Measurements from ENCODE around the gene GLIPR1. TPM values are rescaled to one million over a fixed set of nuclear protein-coding genes. Genes with fewer than 3 reads are reported as not detected.
A peak's percentile ranks its signal among the peaks of the same experiment; 100 is the strongest.
"Not testable (repeated sequence)": the region's sequence is repeated elsewhere in the genome, so short reads cannot be mapped to it uniquely, and the experiment has no call there.

The GLIPR1 gene
- total and polyA plus RNA-seq, 11 donors = 1.2 to 58.6 (median 7.2) TPM

GRCh38 chr12:75507086-75507485 lies 26.5 kb downstream of the GLIPR1 start:
- Histone ChIP-seq H3K36me3 (peaks cover 0 to 63% (median 57%) of the 10 kb centered on the region in 9 donors), H3K9me3 (no peaks in the 10 kb centered on the region), H3K4me1 (peaks cover 0 to 38% (median 14%) of the 10 kb centered on the region in 12 donors), H3K4me3 (no peak overlapping the region), H3K27ac (no peak overlapping the region), H3K27me3 (no peaks in the 10 kb centered on the region)
- no peak for ATAC-seq
- DNase-seq = no peak
- intact Hi-C loops (cut with DNase I) = loop anchor here in 7 of 10 donors (5.0 to 10.0 kb wide), 3 partner anchors 112 to 175 kb away; partner anchors contain the start of genes CAPS2 (in 6 of the 7), GLIPR1L1 (in 6 of the 7) and GLIPR1L2 (in 2 of the 7)
- 83 to 91% (median 86%) methylated on average over 2 of the region's 2 CpGs for WGBS, 4 donors
- TF ChIP-seq POLR2A (IDR thresholded peaks at IDR 0.05) = no peak
- TF ChIP-seq CTCF (IDR thresholded peaks at IDR 0.05) = no peak

- Histone ChIP-seq H3K4me3 (no peak overlapping the region), H3K9me3 (no peaks in the 10 kb centered on the region), H3K4me1 (peaks cover 0 to 40% (median 14%) of the 10 kb centered on the region in 12 donors), H3K36me3 (peaks cover 0 to 52% (median 46%) of the 10 kb centered on the region in 9 donors), H3K27ac (no peak overlapping the region), H3K27me3 (no peaks in the 10 kb centered on the region)
- intact Hi-C loops (cut with DNase I) = loop anchor here in 7 of 10 donors (5.0 to 10.0 kb wide), 3 partner anchors 113 to 176 kb away; partner anchors contain the start of genes CAPS2 (in 6 of the 7), GLIPR1L1 (in 6 of the 7) and GLIPR1L2 (in 2 of the 7)
- TF ChIP-seq CTCF (IDR thresholded peaks at IDR 0.05) (no peak), POLR2A (IDR thresholded peaks at IDR 0.05) (no peak)
- ATAC-seq (no peak), DNase-seq (no peak)
- WGBS, 4 donors = 58 to 73% (median 65%) methylated on average over 2 of the region's 2 CpGs
Observed at GRCh38 chr12:75508159-75508558, 27.6 kb downstream of the GLIPR1 start.

GRCh38 chr12:75509621-75510020 lies 29.1 kb downstream of the GLIPR1 start:
- WGBS, 4 donors = 74 to 85% (median 82%) methylated on average over 4 of the region's 4 CpGs
- Histone ChIP-seq H3K27me3 (no peaks in the 10 kb centered on the region), H3K36me3 (peaks cover 0 to 37% (median 32%) of the 10 kb centered on the region in 9 donors), H3K4me3 (no peak overlapping the region), H3K9me3 (no peaks in the 10 kb centered on the region), H3K27ac (no peak overlapping the region), H3K4me1 (peaks cover 0 to 40% (median 14%) of the 10 kb centered on the region in 12 donors)
- intact Hi-C loops (cut with DNase I) = loop anchor here (2.0 to 10.0 kb wide), 8 partner anchors 115 to 838 kb away; partner anchors contain the start of genes CAPS2 (in 6 of the 10), GLIPR1L1 (in 6 of the 10), GLIPR1L2 (in 4 of the 10) and BBS10 (in 3 of the 10)
- ATAC-seq (no peak), DNase-seq (no peak)
- TF ChIP-seq CTCF (IDR thresholded peaks at IDR 0.05) (no peak), POLR2A (IDR thresholded peaks at IDR 0.05) (no peak)

- DNase-seq (peak; percentile 90 to 95 (median 93)), ATAC-seq (peak; percentile 99 to 100 (median 100))
- Histone ChIP-seq H3K27me3 (no peaks in the 10 kb centered on the region), H3K27ac (peak within 1 kb of the TSS; percentile 12 to 82 (median 74)), H3K9me3 (no peaks in the 10 kb centered on the region), H3K4me3 (peak within 1 kb of the TSS; percentile 64 to 95 (median 81)), H3K4me1 (peaks cover 0 to 40% (median 14%) of the 10 kb centered on the region in 12 donors), H3K36me3 (peaks cover 0 to 20% (median 15%) of the 10 kb centered on the region in 9 donors)
- TF ChIP-seq POLR2A (IDR thresholded peaks at IDR 0.05) (peak in 1 of 2 donors; percentile 43), CTCF (IDR thresholded peaks at IDR 0.05) (peak in 2 of 12 donors; percentile 5 to 6)
- 4% methylated on average over 45 to 47 of the region's 47 CpGs for WGBS, 4 donors
- intact Hi-C loops (cut with DNase I) = loop anchor here in 5 of 10 donors (2.0 to 10.0 kb wide), 5 partner anchors 119 to 836 kb away; partner anchors contain the start of genes BBS10 (in 3 of the 5), GLIPR1L2 (in 2 of the 5) and PHLDA1 (in 2 of the 5)
Observed at GRCh38 chr12:75511116-75512048, 30.8 kb downstream of the GLIPR1 start, which contains the start of gene KRR1. Gene KRR1 (minus strand): TSS chr12:75511609. CDS start chr12:75511597, 12 bp downstream.

GRCh38 chr12:75521224-75521623 lies 40.7 kb downstream of the GLIPR1 start:
- not testable (repeated sequence) for H3K9me3 ChIP-seq, H3K4me3 ChIP-seq, DNase-seq, H3K27me3 ChIP-seq, H3K4me1 ChIP-seq, H3K36me3 ChIP-seq, ATAC-seq, H3K27ac ChIP-seq
- intact Hi-C loops (cut with DNase I) = loop anchor here in 4 of 10 donors (10.0 kb wide), 1 partner anchor 824 kb away; the partner anchor contains the start of gene BBS10 (in 4 of the 4)

- H3K36me3 ChIP-seq, H3K9me3 ChIP-seq, DNase-seq, ATAC-seq, H3K4me3 ChIP-seq, H3K4me1 ChIP-seq, H3K27ac ChIP-seq, H3K27me3 ChIP-seq: not testable (repeated sequence)
- 89 to 92% (median 91%) methylated on average over 5 of the region's 5 CpGs for WGBS, 4 donors
- intact Hi-C loops (cut with DNase I) = loop anchor here in 4 of 10 donors (10.0 kb wide), 1 partner anchor 823 kb away; the partner anchor contains the start of gene BBS10 (in 4 of the 4)
Observed at GRCh38 chr12:75522124-75522523, 41.6 kb downstream of the GLIPR1 start.

Measured in heart left ventricle (tissue), 16 donors.